HG02884 (cell line): ENCODE measurements around the gene RBMS1.

Experiments
- ATAC-seq: cut with Tn5 transposase; IDR thresholded peaks from one replicate; pipeline ENCODE4 v1.9.1; 2021; ENCODE audit warnings: mild to moderate bottlenecking, moderate library complexity; ENCODE audit not compliant: unreplicated experiment

Gene RBMS1

GRCh38 chr2:160289126-160289525 lies 204.5 kb downstream of the RBMS1 start:
- ATAC-seq = no peak

- no peak for ATAC-seq
Observed at GRCh38 chr2:160288324-160288723, 205.3 kb downstream of the RBMS1 start.

DNA sequence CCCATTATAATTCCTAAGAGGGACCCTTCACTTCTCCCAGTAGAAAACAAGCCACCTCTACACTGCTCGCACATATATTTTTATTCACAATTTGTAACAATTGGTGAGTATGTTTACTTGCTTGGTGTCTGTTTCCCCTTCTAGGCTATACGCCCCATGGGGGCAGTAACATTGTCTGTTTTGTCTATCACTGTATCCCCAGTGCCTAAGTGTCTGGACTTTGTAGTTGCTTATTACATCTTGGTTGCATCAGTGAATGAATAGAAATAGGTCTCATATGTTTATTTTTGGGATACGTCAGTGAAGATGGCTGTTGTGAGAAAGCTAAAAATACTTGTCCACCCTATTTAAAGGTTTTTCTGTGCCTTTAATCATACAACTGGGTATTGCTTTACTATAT lies 206.1 kb downstream of the RBMS1 start:
- ATAC-seq = no peak

- no peak for ATAC-seq
Observed at GRCh38 chr2:160286551-160286950, 207.1 kb downstream of the RBMS1 start.

- no peak for ATAC-seq
Observed at GRCh38 chr2:160283675-160284074, 209.9 kb downstream of the RBMS1 start.

GRCh38 chr2:160282063-160282580 lies 211.5 kb downstream of the RBMS1 start:
- ATAC-seq = no peak

DNA sequence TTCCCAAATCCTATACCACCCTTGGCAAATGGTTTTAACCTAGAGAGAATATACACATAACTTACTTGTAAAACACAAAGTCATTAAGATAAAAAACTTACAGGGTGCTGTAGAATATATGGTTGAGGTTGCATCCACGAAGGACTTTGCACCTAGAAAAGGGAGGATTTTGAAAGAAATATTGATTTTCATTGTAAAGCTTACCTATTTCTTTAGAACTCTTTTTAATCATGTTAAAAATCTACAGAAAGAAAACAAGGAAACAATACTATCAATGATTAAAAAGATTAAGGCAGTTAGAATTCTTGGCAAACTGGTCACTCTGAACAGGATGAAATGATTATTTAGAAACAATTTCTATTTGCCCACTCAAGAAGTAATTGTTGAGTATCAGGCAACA lies 212.4 kb downstream of the RBMS1 start:
- ATAC-seq = no peak

- no peak for ATAC-seq
Observed at GRCh38 chr2:160279813-160280465, 213.7 kb downstream of the RBMS1 start.

GRCh38 chr2:160278879-160279177 lies 214.8 kb downstream of the RBMS1 start:
- no peak for ATAC-seq

DNA sequence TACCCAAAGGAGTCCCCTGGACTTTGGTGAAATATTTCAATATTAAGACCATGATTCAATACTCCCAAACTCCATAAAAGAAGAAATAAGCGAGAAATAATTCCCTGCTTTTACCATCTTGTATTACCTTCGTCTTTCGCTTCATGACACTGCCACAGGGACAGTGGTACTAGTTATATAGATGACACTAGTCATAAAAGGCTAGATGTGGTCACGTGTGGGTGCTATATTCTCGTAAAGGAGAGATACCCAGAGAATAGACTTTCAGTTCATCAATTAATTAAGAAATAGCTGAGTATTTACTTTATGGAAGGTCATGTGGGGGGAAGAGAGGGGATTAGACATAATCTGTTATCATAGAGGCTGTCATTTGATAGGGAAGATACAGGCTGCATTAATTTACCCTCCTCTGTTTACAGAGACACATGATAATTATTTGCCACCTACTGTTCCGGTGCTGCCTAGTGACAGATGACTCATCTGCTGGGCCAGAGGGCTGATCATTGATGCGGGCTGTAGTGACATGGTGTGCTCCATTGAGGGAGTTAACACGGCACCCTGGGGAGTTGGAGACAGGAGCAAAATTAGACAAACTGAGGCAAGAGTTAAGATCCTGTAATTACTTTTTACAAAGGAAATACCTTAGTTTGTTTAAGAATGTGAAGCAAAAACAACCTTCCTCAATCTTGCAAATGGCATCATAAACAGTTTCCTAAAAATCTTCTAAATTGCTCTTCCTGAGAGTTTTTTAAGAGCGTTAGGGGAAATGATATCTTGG lies 215.3 kb downstream of the RBMS1 start:
- ATAC-seq = peak; percentile 85

GRCh38 chr2:160277151-160277550 lies 216.5 kb downstream of the RBMS1 start:
- ATAC-seq = no peak

DNA sequence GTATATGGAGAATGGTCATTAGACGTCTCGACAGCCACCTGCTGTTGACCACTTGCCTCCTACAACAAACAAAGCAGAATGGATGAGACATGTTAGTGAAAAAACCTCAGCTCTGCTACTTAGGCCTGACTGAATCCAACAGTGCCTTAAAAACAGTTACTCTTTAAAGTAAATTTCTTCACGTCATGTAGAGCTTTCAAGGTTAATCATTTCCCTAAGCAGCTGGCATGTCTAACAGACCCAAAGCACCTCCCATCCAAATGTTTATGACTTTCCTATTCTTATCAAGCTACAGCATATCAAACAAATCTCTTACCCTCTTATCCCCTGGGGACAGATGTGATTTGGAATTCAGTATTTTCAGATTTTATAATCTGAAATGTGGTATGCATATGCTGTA lies 218.0 kb downstream of the RBMS1 start:
- ATAC-seq = no peak

GRCh38 chr2:160271171-160272086 lies 222.2 kb downstream of the RBMS1 start:
- ATAC-seq = no peak

GRCh38 chr2:160270571-160271113 lies 223.0 kb downstream of the RBMS1 start:
- ATAC-seq = no peak

GRCh38 chr2:160269803-160270570 lies 223.6 kb downstream of the RBMS1 start:
- peak; percentile 96 for ATAC-seq

DNA sequence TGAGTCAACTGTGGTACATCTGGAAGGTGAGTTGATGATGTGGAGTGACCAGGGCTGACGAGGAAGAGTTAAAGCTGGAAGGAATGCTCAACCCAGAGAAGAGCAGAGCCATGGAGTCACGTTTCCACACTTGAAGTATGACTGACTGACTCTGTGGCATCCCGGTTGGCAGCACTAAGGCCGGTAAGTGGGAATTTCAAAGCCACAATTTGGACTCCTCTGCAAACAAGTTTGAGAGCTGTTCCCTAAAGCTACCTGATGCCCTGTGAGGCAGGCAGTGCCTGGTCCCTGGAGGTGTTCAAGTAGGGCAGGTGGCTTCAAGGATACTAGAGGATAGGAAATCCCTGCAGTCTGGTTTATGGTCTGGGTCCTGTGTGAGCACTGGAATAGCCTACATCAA lies 224.2 kb downstream of the RBMS1 start:
- ATAC-seq = no peak

- ATAC-seq = no peak
Observed at GRCh38 chr2:160268151-160268781, 225.3 kb downstream of the RBMS1 start.

GRCh38 chr2:160267692-160268091 lies 225.9 kb downstream of the RBMS1 start:
- no peak for ATAC-seq

- no peak for ATAC-seq
Observed at GRCh38 chr2:160267022-160267421, 226.6 kb downstream of the RBMS1 start.

- ATAC-seq = no peak
Observed at GRCh38 chr2:160266037-160266551, 227.5 kb downstream of the RBMS1 start.
